DOHH2 (cell line): ENCODE data around the gene CBX5.
"Not testable (repeated sequence)": the region's sequence is repeated elsewhere in the genome, so short reads cannot be mapped to it uniquely, and the experiment has no call there.

ENCODE experiments used
- H3F3A ChIP-seq: fragments of 200-600 bp; sonication (generic), shearing (Covaris generic); 2 replicates; pipeline ENCODE4 v1.6.0; 2016; ENCODE audit warnings: antibody characterized with exemption, mild to moderate bottlenecking; ENCODE audit not compliant: control insufficient read depth, insufficient read depth
- H3K27ac ChIP-seq: fragments of 200-600 bp; sonication (generic); 2 replicates; pipeline ENCODE4 v1.5.1; 2014; ENCODE audit warnings: low read depth, mild to moderate bottlenecking, low read length, moderate library complexity
- H3K27me3 ChIP-seq: fragments of 200-600 bp; sonication (generic); 2 replicates; pipeline ENCODE4 v1.6.1; 2014; ENCODE audit warnings: mild to moderate bottlenecking, low read length, mixed read lengths; ENCODE audit not compliant: control insufficient read depth
- H3K36me3 ChIP-seq: fragments of 200-600 bp; sonication (generic); 2 replicates; pipeline ENCODE4 v1.6.1; 2014; ENCODE audit warnings: mild to moderate bottlenecking, low read length, moderate library complexity, mixed read lengths; ENCODE audit not compliant: control insufficient read depth
- H3K4me1 ChIP-seq: fragments of 200-600 bp; sonication (generic); 2 replicates; pipeline ENCODE4 v1.6.1; 2014; ENCODE audit warnings: mild to moderate bottlenecking, low read length, mixed read lengths; ENCODE audit not compliant: control insufficient read depth
- H3K4me2 ChIP-seq: fragments of 200-600 bp; sonication (generic); 2 replicates; pipeline ENCODE4 v1.6.0; 2014; ENCODE audit warnings: mild to moderate bottlenecking, low read length, moderate library complexity
- H3K4me3 ChIP-seq: fragments of 200-600 bp; sonication (generic); 2 replicates; pipeline ENCODE4 v1.5.1; 2014; ENCODE audit warnings: mild to moderate bottlenecking, low read length, mixed read lengths
- H3K79me2 ChIP-seq: fragments of 200-600 bp; sonication (generic); 2 replicates; pipeline ENCODE4 v1.6.1; 2014; ENCODE audit warnings: mild to moderate bottlenecking, low read length, mixed read lengths; ENCODE audit not compliant: control insufficient read depth
- H3K9me2 ChIP-seq: fragments of 200-600 bp; sonication (generic); replicated peaks from 2 replicates; pipeline ENCODE4 v1.6.1; 2014; ENCODE audit warnings: mild to moderate bottlenecking, low read length, mixed read lengths; ENCODE audit not compliant: control insufficient read depth
- H3K9me3 ChIP-seq: fragments of 200-600 bp; sonication (generic); 2 replicates; pipeline ENCODE4 v1.6.1; 2014; ENCODE audit warnings: antibody characterized with exemption, low read length, mixed read lengths; ENCODE audit not compliant: control insufficient read depth, insufficient read depth
- H4K20me1 ChIP-seq: fragments of 200-600 bp; sonication (generic); 2 replicates; pipeline ENCODE4 v1.6.0; 2014; ENCODE audit warnings: low read depth, mild to moderate bottlenecking, antibody characterized with exemption, low read length, moderate library complexity; ENCODE audit not compliant: control insufficient read depth, insufficient read depth
- EZH2phosphoT487 ChIP-seq: fragments of 200-600 bp; sonication (generic); IDR thresholded peaks from 2 replicates; pipeline ENCODE4 v1.6.1; 2017; ENCODE audit warnings: borderline replicate concordance, mild to moderate bottlenecking, antibody characterized with exemption, low read length, moderate library complexity, mixed read lengths
- TF ChIP-seq, protein P1 (sequence below): fragments of 200-600 bp; sonication (generic); IDR thresholded peaks from one replicate; pipeline ENCODE4 v1.5.1; 2014; ENCODE audit warnings: antibody characterized with exemption, mild to moderate bottlenecking, low read depth, low read length; ENCODE audit not compliant: poor library complexity, severe bottlenecking

Gene CBX5

DNA sequence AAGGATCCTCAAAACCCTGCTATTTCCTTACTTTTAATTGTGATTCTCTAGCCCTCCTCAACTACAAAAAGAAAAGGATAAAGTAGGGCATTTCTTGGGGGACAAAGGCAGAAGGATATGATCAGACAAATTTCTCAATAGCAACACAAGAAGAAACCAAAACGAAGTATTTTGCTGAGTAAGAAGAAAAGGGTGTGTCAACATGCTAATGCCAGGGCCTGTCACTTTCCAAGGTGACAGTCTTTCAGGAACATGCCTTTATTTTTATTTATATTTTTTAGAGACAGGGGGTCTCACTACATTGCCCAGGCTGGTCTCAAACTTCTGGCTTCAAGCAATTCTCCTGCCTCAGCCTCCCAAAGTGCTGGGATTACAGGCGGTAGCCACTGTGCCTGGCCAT lies 39.8 kb downstream of the CBX5 start:
- Histone ChIP-seq H3K9me2 (no peaks in the 10 kb centered on the region), H3K27me3 (no peaks in the 10 kb centered on the region), H3K9me3 (no peaks in the 10 kb centered on the region), H3K4me1 (peaks cover 3% of the 10 kb centered on the region; the same call in 1 of the 2 replicates), H3F3A (peaks cover 6% of the 10 kb centered on the region; the same call in 1 of the 2 replicates), H3K4me2 (no peak overlapping the region), H3K79me2 (no peaks in the 10 kb centered on the region), H3K36me3 (peaks cover 76% of the 10 kb centered on the region), H4K20me1 (no peaks in the 10 kb centered on the region), H3K4me3 (no peak overlapping the region), H3K27ac (no peak overlapping the region)
- no peak for TF ChIP-seq EZH2phosphoT487
- TF ChIP-seq, protein P1, sequence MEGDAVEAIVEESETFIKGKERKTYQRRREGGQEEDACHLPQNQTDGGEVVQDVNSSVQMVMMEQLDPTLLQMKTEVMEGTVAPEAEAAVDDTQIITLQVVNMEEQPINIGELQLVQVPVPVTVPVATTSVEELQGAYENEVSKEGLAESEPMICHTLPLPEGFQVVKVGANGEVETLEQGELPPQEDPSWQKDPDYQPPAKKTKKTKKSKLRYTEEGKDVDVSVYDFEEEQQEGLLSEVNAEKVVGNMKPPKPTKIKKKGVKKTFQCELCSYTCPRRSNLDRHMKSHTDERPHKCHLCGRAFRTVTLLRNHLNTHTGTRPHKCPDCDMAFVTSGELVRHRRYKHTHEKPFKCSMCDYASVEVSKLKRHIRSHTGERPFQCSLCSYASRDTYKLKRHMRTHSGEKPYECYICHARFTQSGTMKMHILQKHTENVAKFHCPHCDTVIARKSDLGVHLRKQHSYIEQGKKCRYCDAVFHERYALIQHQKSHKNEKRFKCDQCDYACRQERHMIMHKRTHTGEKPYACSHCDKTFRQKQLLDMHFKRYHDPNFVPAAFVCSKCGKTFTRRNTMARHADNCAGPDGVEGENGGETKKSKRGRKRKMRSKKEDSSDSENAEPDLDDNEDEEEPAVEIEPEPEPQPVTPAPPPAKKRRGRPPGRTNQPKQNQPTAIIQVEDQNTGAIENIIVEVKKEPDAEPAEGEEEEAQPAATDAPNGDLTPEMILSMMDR = no peak

DNA sequence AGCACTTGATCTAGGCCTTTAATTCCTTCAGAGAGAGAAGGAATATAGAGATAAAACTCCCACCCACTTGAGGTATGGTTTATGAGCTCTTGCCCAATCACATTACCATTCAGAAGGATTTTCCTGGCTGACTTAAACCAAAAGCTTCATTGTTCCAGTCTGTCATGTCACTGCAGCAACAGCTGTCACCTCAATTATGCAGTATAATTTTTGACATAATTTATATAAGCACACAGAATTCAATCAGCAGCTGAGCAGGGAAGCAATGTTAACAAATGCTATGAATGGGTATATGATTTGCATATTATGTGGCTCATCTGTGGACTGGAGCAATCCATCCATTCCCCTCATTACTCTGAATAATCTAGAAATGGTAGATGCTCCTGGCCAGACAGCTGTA lies 40.3 kb downstream of the CBX5 start:
- peaks cover 74% of the 10 kb centered on the region for H3K36me3 ChIP-seq
- H3K9me2 ChIP-seq = no peaks in the 10 kb centered on the region
- H3K4me2 ChIP-seq = no peak overlapping the region
- no peaks in the 10 kb centered on the region for H3K27me3 ChIP-seq
- H3K4me1 ChIP-seq = peaks cover 3% of the 10 kb centered on the region; the same call in 1 of the 2 replicates
- H3K79me2 ChIP-seq = no peaks in the 10 kb centered on the region
- no peak overlapping the region for H3K27ac ChIP-seq
- H3F3A ChIP-seq = peaks cover 6% of the 10 kb centered on the region; the same call in 1 of the 2 replicates
- no peaks in the 10 kb centered on the region for H3K9me3 ChIP-seq
- no peak for TF ChIP-seq EZH2phosphoT487
- H4K20me1 ChIP-seq = no peaks in the 10 kb centered on the region
- no peak overlapping the region for H3K4me3 ChIP-seq

DNA sequence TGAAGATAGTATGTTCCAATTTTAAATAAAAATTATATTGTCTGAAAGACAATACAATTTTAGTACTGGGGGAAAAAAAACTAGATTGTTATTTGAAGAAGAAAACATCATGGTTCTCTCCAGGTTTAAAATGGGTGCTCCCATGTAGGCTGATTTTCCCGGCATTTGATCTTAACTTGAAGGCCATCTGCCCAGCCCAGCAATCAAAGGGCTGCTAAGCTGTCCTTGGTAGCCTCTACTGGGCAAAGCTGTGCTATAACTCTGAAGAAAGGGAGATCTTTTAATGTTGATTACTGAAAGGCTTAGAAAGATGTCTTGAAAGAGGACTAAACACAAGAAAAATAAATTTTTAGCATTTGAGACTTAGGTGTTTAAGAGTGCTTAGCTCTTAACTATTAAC lies 41.4 kb downstream of the CBX5 start:
- H3K36me3 ChIP-seq = peaks cover 65% of the 10 kb centered on the region
- H3K4me3 ChIP-seq = no peak overlapping the region
- peaks cover 6% of the 10 kb centered on the region; the same call in 1 of the 2 replicates for H3F3A ChIP-seq
- TF ChIP-seq, protein P1 = no peak
- TF ChIP-seq EZH2phosphoT487 = no peak
- peaks cover 3% of the 10 kb centered on the region; the same call in 1 of the 2 replicates for H3K4me1 ChIP-seq
- H4K20me1 ChIP-seq = no peaks in the 10 kb centered on the region
- no peak overlapping the region for H3K4me2 ChIP-seq
- no peak overlapping the region for H3K27ac ChIP-seq
- H3K79me2 ChIP-seq = no peaks in the 10 kb centered on the region
- no peaks in the 10 kb centered on the region for H3K9me2 ChIP-seq
- H3K9me3 ChIP-seq = no peaks in the 10 kb centered on the region
- H3K27me3 ChIP-seq = no peaks in the 10 kb centered on the region

DNA sequence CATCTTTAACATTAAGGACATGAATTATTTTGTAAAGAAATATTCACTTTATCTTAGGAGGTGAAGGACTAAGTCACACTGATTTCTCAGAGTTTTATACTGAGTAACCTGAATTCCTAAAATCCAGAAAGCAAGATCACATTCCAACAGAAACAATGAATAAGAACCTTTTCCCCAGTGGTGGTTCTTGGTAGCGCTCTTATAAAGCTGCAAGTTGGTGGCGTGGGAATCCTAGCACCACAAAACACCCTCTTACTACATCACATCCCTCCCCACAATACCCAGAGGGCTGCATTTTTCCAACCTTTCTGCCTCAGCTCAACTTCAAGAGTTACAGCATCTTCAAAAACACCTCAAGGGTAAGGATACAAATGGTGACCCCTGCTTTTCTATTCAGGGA lies 47.1 kb downstream of the CBX5 start:
- Histone ChIP-seq H3K27ac (no peak overlapping the region), H3K4me3 (no peak overlapping the region), H3K27me3 (no peaks in the 10 kb centered on the region), H3K9me2 (no peaks in the 10 kb centered on the region), H3K4me2 (no peak overlapping the region), H3K36me3 (peaks cover 26% of the 10 kb centered on the region), H3K4me1 (peaks cover 11% of the 10 kb centered on the region), H3K9me3 (no peaks in the 10 kb centered on the region), H4K20me1 (no peaks in the 10 kb centered on the region), H3K79me2 (no peaks in the 10 kb centered on the region), H3F3A (peaks cover 6% of the 10 kb centered on the region)
- TF ChIP-seq, protein P1 = no peak
- no peak for TF ChIP-seq EZH2phosphoT487

DNA sequence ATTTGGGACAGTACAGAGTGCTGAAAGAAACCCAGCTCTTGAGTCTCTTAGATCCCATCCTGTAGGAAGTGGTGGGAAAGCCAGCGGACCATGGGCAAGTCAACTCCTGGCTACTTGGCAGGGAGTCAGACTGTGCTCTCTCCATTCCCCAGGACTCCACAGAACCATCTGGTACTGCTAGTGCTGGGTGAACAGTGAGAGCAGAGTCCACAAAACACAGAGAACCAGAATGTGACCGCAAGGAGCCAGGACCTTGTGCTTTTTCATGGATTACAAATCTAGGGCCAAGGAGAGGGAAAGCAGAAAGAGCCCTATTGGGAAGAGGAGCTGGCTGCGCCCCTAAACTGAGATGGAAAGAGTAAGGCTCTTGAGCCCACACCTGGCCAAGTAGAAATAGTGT lies 48.7 kb downstream of the CBX5 start:
- not testable (repeated sequence) for H3K27me3 ChIP-seq, H3F3A ChIP-seq, H3K9me2 ChIP-seq, H3K79me2 ChIP-seq, H3K4me2 ChIP-seq, H3K9me3 ChIP-seq, H3K27ac ChIP-seq, H4K20me1 ChIP-seq, H3K4me3 ChIP-seq
- Histone ChIP-seq H3K36me3 (peaks cover 13% of the 10 kb centered on the region), H3K4me1 (peaks cover 14% of the 10 kb centered on the region)
